ENCODE data around the gene PTCD1. TPM values are rescaled to one million over a fixed set of nuclear protein-coding genes. Genes with fewer than 3 reads are reported as not detected.
A peak's percentile ranks its signal among the peaks of the same experiment; 100 is the strongest.

The PTCD1 gene
- total RNA-seq, 1 donor from 2014 or later: 5.8 TPM

DNA sequence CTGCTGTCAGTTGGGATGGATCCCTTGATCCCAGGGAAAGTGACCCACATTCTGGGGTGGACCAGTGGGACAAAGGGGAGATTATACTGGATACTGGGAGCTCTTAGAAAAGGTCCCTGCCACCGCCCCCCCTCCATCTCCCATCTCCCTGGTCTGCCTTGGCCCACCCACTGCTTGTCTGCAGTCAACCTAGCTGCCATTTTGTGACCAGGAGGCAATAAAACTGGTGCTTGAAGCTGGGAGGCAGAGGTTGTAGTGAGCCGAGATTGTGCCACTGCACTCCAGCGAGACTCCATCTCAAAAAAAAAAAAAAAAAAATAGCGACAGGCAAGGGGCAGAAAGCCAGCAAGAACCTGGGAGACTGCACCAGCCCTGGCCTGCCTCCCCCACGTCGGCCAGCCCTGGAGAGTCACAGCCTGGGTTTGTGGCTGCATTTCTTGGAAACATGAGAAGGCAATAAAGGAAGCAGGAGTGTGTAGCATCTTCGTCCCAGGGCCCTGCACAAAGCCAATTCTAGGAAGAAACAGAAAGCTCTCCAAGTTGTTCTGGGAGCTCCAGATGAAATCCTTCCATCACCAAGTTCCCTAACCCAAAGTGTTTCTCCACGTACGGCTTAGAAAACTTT lies 68.7 kb downstream of the PTCD1 start:
- Histone ChIP-seq H2AFZ (ENCODE audit: low read depth, low read length) (no peak overlapping the region), H3K36me3 (ENCODE audit: insufficient read depth, low read length) (peaks cover 19% of the 10 kb centered on the region), H3K27ac (ENCODE audit: low read depth, low read length) (no peak overlapping the region), H3K79me2 (ENCODE audit: insufficient read depth, low read length) (no peaks in the 10 kb centered on the region), H3K4me3 (ENCODE audit: insufficient read depth, low read depth, low read length) (no peak overlapping the region), H3K27me3 (ENCODE audit: insufficient read depth, low read length) (no peaks in the 10 kb centered on the region), H3K4me2 (ENCODE audit: low read length) (no peak overlapping the region), H4K20me1 (ENCODE audit: insufficient read depth, low read length) (peaks cover 24% of the 10 kb centered on the region), H3K9ac (ENCODE audit: low read length) (no peak overlapping the region), H3K4me1 (ENCODE audit: insufficient read depth, low read length) (peaks cover 3% of the 10 kb centered on the region), H3K9me3 (ENCODE audit: insufficient read depth, low read depth, low read length) (no peaks in the 10 kb centered on the region)
- H3K4me3 Mint-ChIP-seq (ENCODE audit: unreplicated experiment): no peak overlapping the region
- H3K9me3 Mint-ChIP-seq (ENCODE audit: unreplicated experiment): no peaks in the 10 kb centered on the region
- peak; percentile 42 for DNase-seq (ENCODE audit: low read depth)
- peaks cover 7% of the 10 kb centered on the region for H3K36me3 Mint-ChIP-seq (ENCODE audit: low read depth, unreplicated experiment)
- TF ChIP-seq EZH2 (IDR thresholded peaks at IDR 0.05; ENCODE audit: insufficient read depth, low read length): no peak
- TF ChIP-seq, protein P1, sequence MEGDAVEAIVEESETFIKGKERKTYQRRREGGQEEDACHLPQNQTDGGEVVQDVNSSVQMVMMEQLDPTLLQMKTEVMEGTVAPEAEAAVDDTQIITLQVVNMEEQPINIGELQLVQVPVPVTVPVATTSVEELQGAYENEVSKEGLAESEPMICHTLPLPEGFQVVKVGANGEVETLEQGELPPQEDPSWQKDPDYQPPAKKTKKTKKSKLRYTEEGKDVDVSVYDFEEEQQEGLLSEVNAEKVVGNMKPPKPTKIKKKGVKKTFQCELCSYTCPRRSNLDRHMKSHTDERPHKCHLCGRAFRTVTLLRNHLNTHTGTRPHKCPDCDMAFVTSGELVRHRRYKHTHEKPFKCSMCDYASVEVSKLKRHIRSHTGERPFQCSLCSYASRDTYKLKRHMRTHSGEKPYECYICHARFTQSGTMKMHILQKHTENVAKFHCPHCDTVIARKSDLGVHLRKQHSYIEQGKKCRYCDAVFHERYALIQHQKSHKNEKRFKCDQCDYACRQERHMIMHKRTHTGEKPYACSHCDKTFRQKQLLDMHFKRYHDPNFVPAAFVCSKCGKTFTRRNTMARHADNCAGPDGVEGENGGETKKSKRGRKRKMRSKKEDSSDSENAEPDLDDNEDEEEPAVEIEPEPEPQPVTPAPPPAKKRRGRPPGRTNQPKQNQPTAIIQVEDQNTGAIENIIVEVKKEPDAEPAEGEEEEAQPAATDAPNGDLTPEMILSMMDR (IDR thresholded peaks at IDR 0.05; ENCODE audit: insufficient read depth, low read depth, low read length): no peak
- no peak for FAIRE-seq
- no peaks in the 10 kb centered on the region for H3K27me3 Mint-ChIP-seq (ENCODE audit: low read depth, unreplicated experiment)
- no peak overlapping the region for H3K27ac Mint-ChIP-seq (ENCODE audit: unreplicated experiment)
- H3K4me1 Mint-ChIP-seq (ENCODE audit: low read depth, unreplicated experiment): peaks cover 3% of the 10 kb centered on the region

DNA sequence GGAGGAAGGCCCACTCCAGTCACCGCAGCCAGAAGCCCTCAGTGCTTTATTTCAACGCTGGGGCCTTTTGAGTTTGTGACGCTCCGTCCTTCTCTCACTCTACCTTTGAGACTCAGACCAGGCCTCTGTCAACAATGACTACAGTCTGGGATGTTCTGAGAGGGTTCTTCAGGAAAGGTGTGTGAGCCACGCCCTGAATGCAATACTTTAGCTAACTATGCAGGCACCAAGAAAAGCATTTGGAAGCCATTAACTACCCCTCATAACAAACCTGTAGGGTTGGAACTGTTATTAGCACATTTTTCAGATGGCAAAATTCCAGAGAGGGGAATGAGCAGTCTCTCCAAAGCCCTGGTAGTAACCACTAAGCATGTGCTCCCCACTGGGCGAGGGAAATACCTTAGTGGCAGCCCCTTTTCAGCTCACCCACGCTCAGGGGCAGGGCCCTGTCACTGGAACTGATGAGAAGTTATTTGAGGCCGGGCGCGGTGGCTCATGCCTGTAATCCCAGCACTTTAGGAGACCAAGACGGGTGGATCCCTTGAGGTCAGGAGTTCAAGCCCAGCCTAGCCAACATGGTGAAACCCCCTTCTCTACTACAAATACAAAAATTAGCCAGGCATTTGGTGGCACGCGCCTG lies 69.7 kb downstream of the PTCD1 start:
- no peak overlapping the region for H2AFZ ChIP-seq (ENCODE audit: low read depth, low read length)
- H3K4me3 ChIP-seq (ENCODE audit: insufficient read depth, low read depth, low read length): no peak overlapping the region
- H3K9me3 ChIP-seq (ENCODE audit: insufficient read depth, low read depth, low read length): no peaks in the 10 kb centered on the region
- Mint-ChIP-seq H3K4me3 (ENCODE audit: unreplicated experiment) (no peak overlapping the region), H3K4me1 (ENCODE audit: low read depth, unreplicated experiment) (peaks cover 3% of the 10 kb centered on the region), H3K27ac (ENCODE audit: unreplicated experiment) (no peak overlapping the region), H3K9me3 (ENCODE audit: unreplicated experiment) (no peaks in the 10 kb centered on the region), H3K36me3 (ENCODE audit: low read depth, unreplicated experiment) (peaks cover 11% of the 10 kb centered on the region), H3K27me3 (ENCODE audit: low read depth, unreplicated experiment) (no peaks in the 10 kb centered on the region)
- peaks cover 27% of the 10 kb centered on the region for H4K20me1 ChIP-seq (ENCODE audit: insufficient read depth, low read length)
- no peak overlapping the region for H3K9ac ChIP-seq (ENCODE audit: low read length)
- peaks cover 26% of the 10 kb centered on the region for H3K36me3 ChIP-seq (ENCODE audit: insufficient read depth, low read length)
- DNase-seq (ENCODE audit: low read depth) (no peak), FAIRE-seq (no peak)
- H3K27me3 ChIP-seq (ENCODE audit: insufficient read depth, low read length): no peaks in the 10 kb centered on the region
- no peaks in the 10 kb centered on the region for H3K79me2 ChIP-seq (ENCODE audit: insufficient read depth, low read length)
- H3K4me1 ChIP-seq (ENCODE audit: insufficient read depth, low read length): peaks cover 3% of the 10 kb centered on the region
- no peak overlapping the region for H3K27ac ChIP-seq (ENCODE audit: low read depth, low read length)
- H3K4me2 ChIP-seq (ENCODE audit: low read length): no peak overlapping the region
- TF ChIP-seq EZH2 (IDR thresholded peaks at IDR 0.05; ENCODE audit: insufficient read depth, low read length): no peak
- TF ChIP-seq, protein P1 (IDR thresholded peaks at IDR 0.05; ENCODE audit: insufficient read depth, low read depth, low read length): no peak

Other genes with a start within 250 kb of the PTCD1 start
- not detected in 2 replicates for gene KPNA7, start 230.7 kb downstream of the PTCD1 start, total RNA-seq
- gene MYH16, start 166.0 kb downstream of the PTCD1 start, total RNA-seq: 0.11 and 0.24 TPM in 2 replicates
- gene ARPC1A, start 112.9 kb downstream of the PTCD1 start, total RNA-seq: 185 and 198 TPM in 2 replicates
- gene ARPC1B, start 64.1 kb downstream of the PTCD1 start, total RNA-seq: 170 and 175 TPM in 2 replicates
- 106 and 111 TPM in 2 replicates for gene PDAP1, start 30.2 kb downstream of the PTCD1 start, total RNA-seq
- 167 and 176 TPM in 2 replicates for gene BUD31, start 29.8 kb downstream of the PTCD1 start, total RNA-seq
- gene CPSF4, start 145 bp upstream of the PTCD1 start, total RNA-seq: 42.8 and 46.8 TPM in 2 replicates
- gene ATP5MF, start 27.4 kb upstream of the PTCD1 start, total RNA-seq: 307 and 329 TPM in 2 replicates
- gene ZNF789, start 34.1 kb upstream of the PTCD1 start, total RNA-seq: 18.3 and 21.7 TPM in 2 replicates
- gene ZNF394, start 61.5 kb upstream of the PTCD1 start, total RNA-seq: 20.0 and 25.7 TPM in 2 replicates
- gene ZKSCAN5, start 65.9 kb upstream of the PTCD1 start, total RNA-seq: 15.3 and 16.4 TPM in 2 replicates
- 4.7 TPM in 2 replicates for gene FAM200A, start 113.3 kb upstream of the PTCD1 start, total RNA-seq
- gene ZNF655, start 119.8 kb upstream of the PTCD1 start, total RNA-seq: 54.1 and 59.7 TPM in 2 replicates
- 0.23 and 0.43 TPM in 2 replicates for gene TMEM225B, start 159.5 kb upstream of the PTCD1 start, total RNA-seq
- 13.3 and 14.6 TPM in 2 replicates for gene ZSCAN25, start 178.1 kb upstream of the PTCD1 start, total RNA-seq
- 0.07 TPM in 1 of 2 replicates, not detected in the other for gene CYP3A5, start 241.2 kb upstream of the PTCD1 start, total RNA-seq